Cortex of kidney (tissue), 1 donor: ENCODE measurements around the gene ERN1.

Source experiments
- DNase-seq: peaks from one replicate; lab custom pipeline; 2025; lab: John Stamatoyannopoulos, UW

ERN1 gene

DNA sequence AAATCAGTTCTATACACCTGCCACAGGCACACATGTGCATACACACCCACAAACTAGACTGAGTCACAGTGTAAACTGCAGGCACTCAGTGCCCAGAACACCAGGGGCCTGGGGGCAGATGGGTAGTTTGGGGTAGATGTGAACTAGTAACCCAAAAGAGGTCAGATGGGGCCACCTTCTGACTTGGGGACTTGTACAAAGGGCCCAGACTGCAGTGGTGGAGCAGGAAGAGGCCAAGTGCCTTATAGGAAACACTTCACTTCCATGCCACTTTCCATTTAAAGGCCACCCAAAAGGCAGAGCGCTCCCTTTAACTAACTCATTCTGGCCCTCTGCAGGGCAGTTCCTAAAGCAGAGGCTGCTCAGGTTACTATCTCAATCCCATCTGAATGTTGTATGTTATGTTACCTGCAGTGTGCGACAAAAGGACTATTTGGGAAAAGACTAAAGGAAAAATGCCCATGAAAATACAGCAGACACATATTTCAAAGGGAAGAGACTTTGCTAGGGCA lies 27.8 kb upstream of the ERN1 start:
- no peak for DNase-seq

DNA sequence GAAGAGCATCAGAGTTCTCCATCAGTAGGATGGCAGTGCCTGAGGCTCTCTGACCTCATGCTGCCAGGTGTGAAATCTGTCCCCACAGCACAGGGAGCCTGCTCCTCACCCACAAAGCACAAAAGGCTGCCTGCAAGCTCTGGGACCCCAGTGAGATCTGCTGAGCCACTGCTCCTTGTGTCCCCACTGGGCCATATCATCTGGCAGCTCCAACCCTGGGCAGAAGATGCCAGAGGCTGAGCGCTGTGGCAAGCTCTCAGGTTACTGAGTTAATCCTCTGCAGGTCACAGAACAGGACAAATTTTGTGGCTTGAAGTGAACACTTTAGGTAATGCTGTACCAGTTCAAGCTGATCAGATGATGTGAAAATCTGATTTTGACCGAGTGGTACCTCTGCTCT lies 26.7 kb upstream of the ERN1 start:
- no peak for DNase-seq

DNA sequence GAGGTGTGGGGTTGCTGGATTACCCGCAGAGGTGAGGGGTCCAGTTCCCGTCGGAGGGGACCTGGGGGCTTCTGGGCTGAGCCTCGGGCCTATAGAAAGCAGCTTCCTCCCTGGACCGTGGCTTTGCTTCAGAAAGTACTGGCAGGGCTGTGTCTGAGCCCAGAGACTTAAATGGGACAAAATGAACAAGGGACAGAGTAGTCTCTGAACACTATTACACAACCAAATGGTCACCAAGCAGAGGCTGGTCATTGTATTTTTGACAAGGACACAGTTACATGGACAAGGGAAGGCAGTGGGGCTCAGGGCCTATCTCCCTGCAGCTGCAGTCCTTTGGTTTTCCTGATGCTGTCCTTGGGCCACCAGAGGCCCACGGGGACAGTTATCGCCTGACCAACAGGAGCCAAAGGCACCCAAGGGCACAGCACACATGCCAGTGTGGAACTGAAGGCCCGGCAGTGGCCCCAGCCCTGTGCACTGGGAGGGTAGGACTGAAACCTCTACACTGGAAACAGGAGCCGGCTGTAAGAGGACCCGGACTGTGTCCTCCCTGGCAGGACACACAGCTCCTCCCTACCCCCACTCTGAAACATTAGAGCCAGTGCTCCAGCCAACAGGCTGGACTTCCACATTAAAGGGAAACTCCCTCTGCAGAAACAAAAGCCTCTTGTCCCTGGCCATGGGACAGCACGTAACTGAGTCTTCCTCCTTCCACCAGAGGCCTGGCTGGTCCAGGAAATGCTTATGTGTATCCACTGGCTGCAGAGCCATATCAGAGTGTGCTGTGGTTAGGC lies 26.0 kb upstream of the ERN1 start:
- DNase-seq: no peak

DNA sequence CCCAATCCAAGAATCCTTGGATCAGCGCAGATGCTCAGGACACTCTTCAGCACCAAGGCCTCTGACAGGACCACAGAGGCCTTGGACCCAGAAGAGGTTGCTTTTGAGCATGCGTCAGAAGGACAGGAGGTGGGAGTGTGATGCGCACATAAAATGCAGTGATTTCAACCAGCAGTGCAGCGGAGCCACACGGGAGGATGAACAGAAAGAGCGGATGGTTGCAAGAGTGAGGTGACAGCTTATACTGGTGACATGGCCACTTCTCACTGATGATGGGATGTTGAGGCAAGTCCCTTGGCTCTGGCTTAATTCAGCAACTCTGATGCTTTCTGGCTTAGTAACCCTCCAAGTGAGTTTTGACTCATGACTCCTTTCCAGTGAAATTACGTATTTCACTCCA lies 25.2 kb upstream of the ERN1 start:
- DNase-seq: no peak

DNA sequence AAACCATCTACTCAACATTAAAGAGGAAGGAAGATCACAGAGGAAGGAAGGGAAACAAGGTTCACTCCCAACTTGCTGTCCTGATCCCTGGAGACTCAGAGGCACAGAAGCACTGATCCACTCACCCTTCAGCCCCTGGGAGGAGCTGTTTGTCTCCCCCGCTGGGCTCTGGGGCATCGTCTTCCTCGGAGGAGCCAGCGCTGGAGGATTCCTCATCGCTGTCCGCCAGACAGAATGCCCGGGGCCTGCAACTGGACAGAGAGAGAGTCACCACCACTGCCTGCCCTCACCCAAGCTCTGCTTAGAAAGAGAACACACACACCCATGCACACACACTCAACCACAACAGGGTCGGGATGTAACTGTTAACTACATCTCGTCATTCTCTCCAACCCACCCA lies 24.8 kb upstream of the ERN1 start:
- DNase-seq: no peak

DNA sequence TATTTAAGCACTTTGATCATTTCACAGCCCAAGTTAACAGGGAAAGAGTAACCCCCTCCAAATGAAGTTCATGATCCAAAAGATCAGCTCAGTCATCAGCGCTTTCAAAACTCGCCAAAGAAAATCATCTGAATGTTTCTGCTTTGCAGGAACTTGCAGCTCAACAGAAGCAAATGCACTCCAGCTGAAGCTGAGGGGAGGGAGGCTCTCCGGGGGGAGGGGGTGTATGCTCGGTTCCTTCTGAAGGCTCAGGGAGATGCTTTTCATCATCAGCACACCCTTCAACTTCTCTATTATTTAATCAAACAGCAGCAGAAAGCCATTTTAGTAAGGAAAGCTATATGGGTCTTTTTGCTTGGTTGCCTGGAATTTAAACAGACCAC lies 24.4 kb upstream of the ERN1 start:
- no peak for DNase-seq

DNA sequence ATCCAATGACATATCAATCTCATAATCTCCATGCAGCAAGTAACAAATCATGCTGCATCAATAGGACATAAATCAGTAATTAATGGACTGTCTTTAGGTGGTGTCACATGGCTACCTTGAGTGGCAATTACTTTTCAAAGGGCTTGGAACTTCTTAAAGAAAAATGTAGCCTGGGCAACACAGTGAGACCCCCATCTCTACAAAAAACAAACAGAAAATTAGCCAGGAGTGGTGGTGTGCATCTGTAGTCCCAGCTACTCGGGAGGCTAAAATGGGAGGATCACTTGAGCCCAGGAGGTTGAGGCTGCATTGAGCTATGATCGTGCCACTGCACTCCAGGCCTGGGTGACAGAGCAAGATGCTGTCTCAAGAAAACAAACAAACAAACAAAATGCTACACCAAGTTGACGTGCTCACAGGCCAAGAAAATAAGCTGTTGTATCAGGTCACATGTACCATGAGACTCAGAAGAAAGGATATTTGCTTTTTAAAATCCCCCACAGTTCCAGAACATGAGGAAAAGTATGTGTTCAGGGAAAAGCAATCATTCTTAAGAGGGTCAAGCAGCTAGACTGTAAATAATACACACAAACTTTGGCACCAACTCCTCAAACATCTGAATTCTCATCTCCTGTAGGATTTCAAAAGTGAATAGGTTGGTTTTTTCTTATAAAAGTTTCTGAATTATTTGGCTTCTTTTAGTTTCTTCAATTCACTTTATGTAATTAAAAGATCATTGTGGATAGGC lies 23.8 kb upstream of the ERN1 start:
- no peak for DNase-seq

DNA sequence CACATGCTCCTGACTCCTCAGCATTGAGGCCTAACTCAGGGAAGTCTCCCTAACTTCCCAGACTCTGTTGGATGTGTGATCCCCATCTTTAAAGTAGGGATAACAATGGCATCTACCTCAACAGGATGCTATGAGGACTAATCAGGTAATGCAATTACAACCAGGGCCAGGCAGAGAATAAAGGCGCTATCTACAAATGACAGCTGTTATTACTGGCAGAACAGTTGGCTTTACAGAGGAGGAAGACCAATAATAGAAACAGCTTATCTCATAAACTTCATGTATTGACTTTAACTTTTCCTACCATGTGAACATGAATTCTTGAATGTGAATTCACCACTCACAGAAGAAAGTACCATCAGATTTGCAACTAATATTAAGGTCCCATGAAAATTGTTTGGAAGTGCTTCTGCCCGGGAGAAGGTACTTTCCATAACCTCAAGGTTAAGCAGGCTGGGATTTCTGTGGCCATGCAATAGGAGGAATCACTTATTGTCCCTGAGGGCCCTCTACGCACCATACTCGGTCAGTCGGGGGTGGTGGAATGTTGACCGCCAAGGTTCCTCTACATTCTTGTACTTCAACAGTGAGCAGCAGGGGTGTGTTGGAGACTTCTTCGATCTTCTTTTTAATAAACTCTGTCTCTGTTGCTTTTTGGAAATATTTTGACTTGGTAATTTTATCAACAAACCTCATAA lies 22.6 kb upstream of the ERN1 start:
- no peak for DNase-seq

DNA sequence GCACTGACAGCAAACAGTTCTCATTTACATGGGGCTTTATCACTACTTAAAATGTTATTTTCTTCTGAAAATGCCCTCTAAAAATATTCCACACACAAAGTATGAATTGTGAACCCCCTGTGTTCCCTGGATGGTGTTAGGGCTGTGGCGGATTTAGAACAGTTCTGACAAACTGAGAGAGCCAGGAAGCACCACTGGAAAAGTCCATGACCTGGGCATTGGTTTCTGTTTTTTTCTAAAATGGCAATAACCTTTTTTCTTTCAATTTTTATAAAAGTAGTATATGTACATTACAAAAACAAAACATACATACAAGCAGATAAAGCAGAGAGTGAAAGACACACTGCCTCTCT lies 21.0 kb upstream of the ERN1 start:
- DNase-seq: no peak

DNA sequence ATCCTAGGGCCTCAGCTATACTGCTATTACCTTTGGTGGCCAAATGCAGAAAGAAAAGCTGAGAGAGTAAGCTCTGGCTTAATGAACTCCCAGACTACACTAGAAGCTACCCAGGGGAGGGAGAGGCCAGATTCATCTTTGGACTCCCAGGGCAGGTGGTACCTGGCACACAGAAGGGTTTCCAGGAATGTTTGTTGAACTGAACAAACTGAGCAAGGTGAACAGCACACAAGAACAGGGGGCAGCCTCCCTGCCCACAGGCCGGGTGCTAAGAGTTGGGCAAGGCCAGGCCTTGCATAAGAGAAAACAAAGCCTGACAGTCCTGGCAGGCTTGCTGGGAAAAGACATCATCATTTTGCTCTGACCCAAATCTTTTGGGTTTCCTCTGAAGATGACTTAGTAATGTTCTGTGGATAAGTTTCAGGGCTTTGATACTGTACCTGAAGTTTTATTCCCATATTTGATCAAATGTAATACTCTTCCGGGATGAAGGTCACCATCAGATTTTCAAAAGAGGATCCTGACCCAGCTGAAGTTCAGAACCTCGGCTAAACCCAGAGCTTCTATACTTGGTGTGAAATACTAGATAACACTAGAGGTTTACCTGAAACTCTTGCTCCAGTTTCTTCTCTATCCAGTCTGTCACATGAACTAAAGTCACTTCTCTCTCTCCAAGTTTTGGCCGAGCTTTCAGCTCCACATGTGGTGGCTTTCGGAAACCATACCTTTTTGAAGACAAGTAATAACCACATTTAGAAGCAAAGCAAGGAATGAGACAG lies 20.5 kb upstream of the ERN1 start:
- DNase-seq: no peak

DNA sequence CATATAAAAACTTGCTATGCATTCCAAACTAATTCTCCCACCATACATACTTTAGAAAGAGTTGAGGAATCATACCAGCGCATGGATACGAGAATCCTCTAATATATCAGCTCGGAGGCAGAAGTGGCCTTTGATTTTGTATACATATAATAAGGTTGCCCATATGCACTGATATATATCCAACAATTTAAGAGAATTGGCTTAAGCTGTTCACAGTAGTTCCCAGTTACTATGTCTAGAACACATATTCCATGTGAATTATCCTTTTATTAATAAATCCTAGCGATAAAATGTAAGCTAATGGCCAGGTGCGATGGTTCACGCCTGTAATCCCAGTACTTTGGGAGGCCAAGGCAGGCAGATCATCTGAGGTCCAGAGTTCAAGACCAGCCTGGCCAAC lies 19.3 kb upstream of the ERN1 start:
- DNase-seq: no peak

DNA sequence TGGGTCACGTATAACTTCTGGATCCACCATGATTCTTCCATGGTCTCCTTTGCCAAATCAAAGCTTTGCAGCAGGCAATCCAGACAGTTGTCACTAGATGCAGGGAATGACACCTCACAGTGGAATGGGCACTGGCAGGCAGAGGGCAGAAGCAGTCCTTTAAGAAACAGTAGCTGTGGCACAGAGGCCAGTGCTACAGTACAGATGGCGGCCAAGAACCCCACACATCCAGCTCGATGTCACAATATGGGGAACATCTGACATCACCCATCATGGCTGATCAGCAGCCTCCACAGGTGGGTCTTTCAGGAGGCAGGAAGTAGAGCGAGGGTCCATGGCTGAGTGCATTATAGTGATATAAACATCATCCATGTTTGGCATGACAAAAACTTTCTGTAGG lies 18.8 kb upstream of the ERN1 start:
- DNase-seq: no peak

DNA sequence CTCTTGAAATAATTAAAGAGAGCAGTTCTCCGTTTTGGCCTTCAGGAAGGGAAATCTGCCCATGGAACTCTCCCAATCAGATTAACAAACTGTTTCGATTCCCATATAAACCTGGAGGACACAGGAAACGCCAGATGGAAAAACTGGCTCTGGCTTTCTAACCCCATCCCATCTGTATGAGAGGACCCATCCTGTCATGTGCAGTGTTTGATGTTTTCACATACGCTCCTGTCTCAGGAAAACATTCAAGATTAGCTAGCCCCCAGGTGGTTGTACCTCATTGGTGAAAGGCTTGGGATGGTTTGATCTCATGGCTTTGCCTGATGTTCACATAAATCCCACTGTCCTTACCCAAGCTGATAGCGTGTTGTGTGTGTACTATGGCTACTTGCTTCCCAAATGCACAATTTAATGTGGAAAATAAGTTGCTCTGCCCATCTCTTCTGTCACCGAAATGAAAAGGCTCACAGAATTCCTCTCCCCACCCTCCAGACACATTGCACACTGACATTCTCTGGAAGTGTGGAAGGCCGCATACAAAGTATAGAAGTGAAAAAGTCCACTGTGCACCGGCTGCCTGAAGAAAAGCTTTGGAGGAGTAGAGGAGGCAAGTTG lies 18.2 kb upstream of the ERN1 start:
- no peak for DNase-seq

DNA sequence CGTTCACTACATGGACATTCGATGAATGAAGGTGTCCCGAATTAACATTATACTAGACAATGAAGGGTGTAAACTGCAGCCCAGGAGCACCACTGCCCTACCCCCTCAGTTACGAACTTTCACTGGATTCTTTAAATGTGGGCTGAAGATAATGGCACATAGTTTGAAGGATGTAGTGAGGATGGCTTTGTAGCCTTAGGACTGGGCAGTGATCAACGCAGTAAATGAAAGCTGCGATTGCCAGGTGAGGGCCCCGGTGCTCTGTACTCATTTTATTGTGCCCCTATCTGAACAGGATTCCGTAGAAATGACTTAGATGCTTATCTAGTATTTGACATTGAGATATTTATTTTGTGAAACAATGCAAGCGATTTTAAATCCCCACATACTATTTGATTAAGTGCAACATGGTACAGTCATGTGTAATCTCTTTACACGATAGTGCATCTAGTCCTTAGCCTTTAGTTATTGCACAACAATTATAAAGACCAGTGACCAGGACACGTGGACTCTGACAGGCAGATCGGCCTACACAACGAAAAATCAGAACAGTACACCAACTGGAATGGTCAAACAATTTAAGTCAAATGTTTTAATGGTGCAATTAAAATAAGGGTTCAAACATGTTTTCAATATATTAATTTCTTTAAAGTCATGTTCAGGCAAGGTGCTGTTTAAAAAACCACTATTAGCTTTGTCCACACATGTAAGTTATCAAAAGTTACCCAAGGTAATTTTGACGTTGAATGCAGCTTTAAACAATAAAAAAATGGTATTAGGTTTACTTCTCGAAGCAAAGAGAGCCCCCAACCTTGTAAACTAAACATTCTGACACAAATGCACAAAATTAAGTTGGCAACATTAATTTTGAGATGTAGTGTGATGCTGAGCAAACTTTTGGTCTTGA lies 17.4 kb upstream of the ERN1 start:
- no peak for DNase-seq

DNA sequence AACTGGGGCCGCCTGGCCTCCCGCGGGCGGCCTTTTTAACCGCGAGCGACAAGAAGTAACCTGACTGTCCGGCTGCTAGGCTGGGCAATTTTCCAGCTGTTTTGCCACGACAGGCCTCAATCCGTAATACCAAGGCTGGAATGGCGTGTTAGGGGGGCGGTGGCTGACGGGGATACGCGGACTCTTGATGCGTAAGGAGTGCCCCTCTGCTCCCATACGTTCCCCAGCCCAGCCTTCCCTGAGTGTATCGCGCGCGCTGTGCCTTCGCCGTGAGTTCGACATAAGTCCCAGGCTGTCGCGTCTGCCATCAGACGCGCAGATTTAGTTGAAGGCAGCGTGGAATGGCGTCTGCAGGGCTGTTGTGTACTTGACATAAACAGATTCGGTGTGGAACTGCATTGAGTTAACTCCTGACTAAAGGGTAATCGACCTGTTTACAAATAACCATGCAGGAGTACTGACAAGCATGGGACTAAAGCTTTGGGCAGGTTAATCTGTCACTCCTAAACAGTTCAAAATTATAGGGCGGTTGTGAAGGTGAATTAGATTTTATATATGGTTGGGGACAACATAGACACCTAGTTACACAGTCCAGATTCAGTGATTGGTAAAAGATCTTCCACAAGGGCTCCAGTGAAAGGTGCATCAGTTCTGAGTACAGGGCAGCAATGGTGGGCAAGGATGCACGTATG lies 16.6 kb upstream of the ERN1 start:
- no peak for DNase-seq

DNA sequence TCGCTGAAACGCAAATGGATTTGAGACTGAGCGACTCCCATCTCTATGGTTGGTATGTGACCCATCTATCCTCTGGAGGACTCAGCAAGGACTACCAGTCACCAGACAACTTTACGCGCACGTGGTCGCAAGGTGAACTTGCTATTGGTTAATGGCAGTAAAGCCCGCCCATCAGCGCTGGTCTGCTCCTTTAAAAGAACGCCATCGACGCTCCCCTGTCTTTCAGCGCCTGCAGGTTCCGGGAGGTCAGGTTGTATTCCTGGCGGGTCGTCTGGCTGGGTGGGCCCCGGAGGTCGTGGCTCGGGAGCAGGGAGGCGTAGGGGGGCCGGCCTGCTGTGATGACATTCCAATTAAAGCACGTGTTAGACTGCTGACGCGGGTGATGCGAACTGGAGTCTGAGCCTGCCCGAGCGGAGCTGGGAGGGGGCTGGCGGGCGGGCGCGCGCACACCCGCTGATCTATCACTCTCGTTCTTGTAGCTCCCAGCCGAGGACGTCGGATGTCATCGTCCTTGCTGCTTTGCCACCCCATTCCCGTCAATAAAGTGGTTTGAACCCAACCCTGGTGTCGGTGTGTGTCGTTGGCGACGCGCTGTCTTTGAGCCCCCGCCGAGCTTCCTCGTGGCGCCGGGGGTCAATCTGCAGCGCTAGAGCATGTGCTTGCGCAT lies 15.9 kb upstream of the ERN1 start:
- no peak for DNase-seq

DNA sequence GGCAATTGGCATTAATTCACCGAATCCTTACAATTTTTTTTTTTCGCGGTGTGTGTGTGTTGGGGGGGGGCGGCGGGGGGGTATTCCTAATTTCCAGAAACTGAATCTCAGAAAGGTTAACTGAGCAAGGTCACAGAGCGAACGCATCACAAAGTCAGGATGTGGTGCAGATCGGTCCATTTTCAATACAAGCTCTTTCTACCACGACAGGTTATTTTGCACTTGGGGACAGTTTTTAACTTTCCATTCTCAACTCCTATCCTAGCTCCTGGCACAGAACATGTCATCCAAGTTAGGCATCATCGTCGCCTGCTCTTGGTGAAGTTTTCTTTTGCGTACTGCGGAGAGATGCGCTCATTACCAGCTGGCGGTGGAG lies 15.4 kb upstream of the ERN1 start:
- DNase-seq: no peak

DNA sequence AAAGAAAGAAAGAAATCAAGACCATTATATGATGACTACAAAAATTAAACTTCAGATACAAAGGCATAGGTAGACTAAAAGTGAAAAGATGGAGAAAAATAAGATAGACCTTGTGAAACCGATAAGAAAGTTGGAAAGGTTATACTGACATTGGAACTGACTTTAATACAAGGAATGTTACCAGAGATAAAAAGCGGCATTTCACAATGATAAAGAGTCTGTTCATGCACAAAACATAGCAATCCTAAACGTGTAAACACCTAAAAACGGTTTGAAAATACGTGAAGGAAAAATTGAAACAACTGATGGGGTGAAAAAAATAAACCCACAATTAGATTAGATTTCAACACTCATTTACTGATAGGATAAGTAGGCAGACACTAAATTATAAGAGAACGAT lies 9.6 kb upstream of the ERN1 start:
- no peak for DNase-seq

DNA sequence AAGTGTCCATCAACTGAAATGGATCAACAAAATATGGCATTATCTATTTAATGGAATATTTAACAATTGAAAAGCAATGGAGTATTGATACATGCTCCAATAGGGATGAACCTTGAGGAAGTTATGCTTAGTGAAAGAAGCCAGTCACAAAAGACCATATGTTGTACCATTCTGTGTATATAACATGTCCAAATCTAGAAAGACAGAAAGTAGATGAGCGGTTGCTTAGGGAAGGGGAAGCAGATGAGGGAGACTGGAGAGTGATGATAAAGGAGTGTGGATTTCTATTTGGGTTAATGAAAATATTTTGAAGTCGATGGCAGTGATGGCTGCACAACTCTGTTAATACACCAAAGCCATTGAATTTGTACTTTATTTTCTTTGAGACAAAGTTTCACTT lies 8.5 kb upstream of the ERN1 start:
- DNase-seq: no peak

DNA sequence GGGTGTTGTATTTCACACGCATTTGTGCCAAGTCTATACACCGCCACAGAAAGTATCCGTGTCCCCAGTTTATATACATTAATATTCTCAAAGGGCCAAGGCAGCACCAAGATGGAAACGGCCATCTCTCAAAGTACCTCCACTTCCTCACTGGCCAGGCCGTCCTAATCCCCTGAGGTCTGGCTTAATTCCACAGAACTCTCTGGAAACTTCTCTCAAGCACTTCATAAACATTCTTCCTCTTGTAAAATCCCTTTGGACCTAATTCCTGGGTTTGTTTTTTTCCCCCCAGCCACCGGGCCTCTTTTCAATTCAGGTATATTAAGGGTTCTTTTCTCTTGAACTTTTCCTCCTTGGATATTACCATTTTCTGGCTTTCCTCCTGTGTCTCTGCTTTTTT lies 5.1 kb upstream of the ERN1 start:
- no peak for DNase-seq
